H1 (cell line): ENCODE measurements around the gene DAGLA. TPM values are rescaled to one million over a fixed set of nuclear protein-coding genes. Genes with fewer than 3 reads are reported as not detected.

Source experiments
- CTCF ChIA-PET: fragments of 300-600 bp; sonication (Branson Sonifier 250); formaldehyde crosslinking; loops from one replicate; lab custom pipeline; 2021; ENCODE audit not compliant: partially characterized antibody; lab: Charles Lee
- POLR2A ChIA-PET: fragments of 300-600 bp; sonication (Branson Sonifier 250); formaldehyde crosslinking; loops from one replicate; lab custom pipeline; 2021; ENCODE audit warnings: inconsistent platforms; ENCODE audit not compliant: partially characterized antibody; lab: Charles Lee
- DNase-seq, 2 experiments: peaks; one replicate each; pipeline versions ENCODE4 v3.0.0 to v3.0.0-alpha.2; 2010 to 2022; ENCODE audit warnings: low spot score in 2 of 2, low read depth in 1 of 2, mixed read lengths in 1 of 2
- FAIRE-seq: peaks from 2 replicates; lab custom pipeline; 2011; peaks lifted over from hg19 to GRCh38; lab: Jason Lieb, UNC
- H2AFZ ChIP-seq: 2 replicates; pipeline ENCODE4 v1.8.1; 2012; ENCODE audit warnings: low read length, inconsistent platforms
- H2AK5ac ChIP-seq: 2 replicates; pipeline ENCODE4 v1.6.1; 2013; ENCODE audit warnings: low read depth, low read length
- H2BK120ac ChIP-seq: replicated peaks from 2 replicates; pipeline ENCODE3; 2013; ENCODE audit warnings: low read depth, low read length, inconsistent platforms
- H2BK12ac ChIP-seq: 2 replicates; pipeline ENCODE4 v1.6.1; 2013; ENCODE audit warnings: low read depth, low read length
- H2BK15ac ChIP-seq: 2 replicates; pipeline ENCODE4 v1.6.1; 2013; ENCODE audit warnings: low read length
- H2BK20ac ChIP-seq: 2 replicates; pipeline ENCODE4 v1.6.1; 2013; ENCODE audit warnings: low read length
- H2BK5ac ChIP-seq: 2 replicates; pipeline ENCODE4 v1.6.1; 2013; ENCODE audit warnings: low read depth, low read length
- H3K14ac ChIP-seq: 2 replicates; pipeline ENCODE4 v1.6.1; 2013; ENCODE audit warnings: inconsistent platforms; ENCODE audit not compliant: insufficient read length
- H3K18ac ChIP-seq: 2 replicates; pipeline ENCODE4 v1.6.1; 2013; ENCODE audit warnings: low read length; ENCODE audit errors: extremely low read depth
- H3K23ac ChIP-seq: 2 replicates; pipeline ENCODE4 v1.6.1; 2013; ENCODE audit warnings: inconsistent platforms; ENCODE audit not compliant: insufficient read length
- H3K23me2 ChIP-seq: 2 replicates; pipeline ENCODE4 v1.6.1; 2013; ENCODE audit warnings: low read depth, low read length
- H3K27ac ChIP-seq: 2 replicates; pipeline ENCODE4 v1.6.1; 2011; ENCODE audit warnings: low read depth, low read length, inconsistent platforms
- H3K27me3 ChIP-seq, 4 experiments: replicated peaks in 1 of 4; 1 replicate in 1 of 4; 2 replicates in 3 of 4; pipeline versions ENCODE4 v1.6.1 to v1.8.1; 2011 to 2013; ENCODE audit warnings: low read length in 3 of 4, mild to moderate bottlenecking in 3 of 4, inconsistent platforms in 2 of 4, mixed read lengths in 2 of 4, moderate library complexity in 1 of 4; ENCODE audit not compliant: control insufficient read depth in 3 of 4, insufficient read depth in 3 of 4; ENCODE audit errors: extremely low read depth in 1 of 4
- H3K36me3 ChIP-seq, 4 experiments: 2 replicates each; pipeline versions ENCODE4 v1.6.1 to v1.8.1; 2011 to 2013; ENCODE audit warnings: mild to moderate bottlenecking in 4 of 4, low read length in 3 of 4, moderate library complexity in 2 of 4, control low read depth in 1 of 4, inconsistent platforms in 1 of 4; ENCODE audit not compliant: insufficient read depth in 4 of 4, control insufficient read depth in 2 of 4
- H3K4ac ChIP-seq: replicated peaks from 2 replicates; pipeline ENCODE3; 2013; ENCODE audit warnings: low read length, low read depth, mixed read lengths, inconsistent platforms; ENCODE audit not compliant: insufficient read length
- H3K4me1 ChIP-seq, 4 experiments: replicated peaks in 1 of 4; 1 replicate in 1 of 4; 2 replicates in 3 of 4; pipeline versions ENCODE4 v1.6.1 to v1.8.1; 2011 to 2013; ENCODE audit warnings: low read length in 3 of 4, inconsistent platforms in 2 of 4, mixed read lengths in 1 of 4; ENCODE audit not compliant: insufficient read depth in 4 of 4, control insufficient read depth in 3 of 4
- H3K4me2 ChIP-seq, 2 experiments: 2 replicates each; pipeline versions ENCODE4 v1.6.1 to v1.8.1; 2011 to 2013; ENCODE audit warnings: low read depth in 2 of 2, low read length in 2 of 2, control low read depth in 1 of 2, inconsistent platforms in 1 of 2, mild to moderate bottlenecking in 1 of 2; ENCODE audit not compliant: insufficient read depth in 1 of 2
- H3K4me3 ChIP-seq, 4 experiments: fragments of 200-600, 300-600 bp in 1 of 4; sonication (generic), shearing (Covaris generic), sonication (Bioruptor Twin) in 1 of 4; 2 replicates each; pipeline versions ENCODE4 v1.5.1 to v1.8.1; 2011 to 2016; ENCODE audit warnings: low read length in 4 of 4, low read depth in 3 of 4, control low read depth in 2 of 4, inconsistent platforms in 2 of 4, mild to moderate bottlenecking in 2 of 4, mixed read lengths in 1 of 4, moderate library complexity in 1 of 4; ENCODE audit not compliant: insufficient read depth in 2 of 4; ENCODE audit errors: extremely low read depth in 1 of 4
- H3K56ac ChIP-seq: replicated peaks from 2 replicates; pipeline ENCODE3; 2013; ENCODE audit warnings: low read depth, mild to moderate bottlenecking, mixed read lengths, low read length, inconsistent platforms; ENCODE audit not compliant: insufficient read length
- H3K79me1 ChIP-seq: 2 replicates; pipeline ENCODE4 v1.6.1; 2013; ENCODE audit warnings: low read depth, low read length, control low read depth
- H3K79me2 ChIP-seq, 2 experiments: 2 replicates each; pipeline versions ENCODE4 v1.6.1 to v1.8.1; 2012 to 2013; ENCODE audit warnings: low read length in 2 of 2, mild to moderate bottlenecking in 2 of 2, inconsistent platforms in 1 of 2; ENCODE audit not compliant: insufficient read depth in 2 of 2, control insufficient read depth in 1 of 2
- H3K9ac ChIP-seq, 4 experiments: replicated peaks in 1 of 4; 1 replicate in 1 of 4; 2 replicates in 3 of 4; pipeline versions ENCODE4 v1.6.1 to v1.8.1; 2011 to 2013; ENCODE audit warnings: low read depth in 3 of 4, low read length in 3 of 4, control low read depth in 2 of 4, mild to moderate bottlenecking in 2 of 4, moderate library complexity in 2 of 4, inconsistent platforms in 1 of 4; ENCODE audit errors: extremely low read depth in 1 of 4
- H3K9me3 ChIP-seq, 2 experiments: 2 replicates each; pipeline versions ENCODE4 v1.6.1 to v1.8.1; 2012 to 2013; ENCODE audit warnings: mild to moderate bottlenecking in 2 of 2, moderate library complexity in 2 of 2, control low read depth in 1 of 2, inconsistent platforms in 1 of 2, low read depth in 1 of 2, low read length in 1 of 2, mixed read lengths in 1 of 2; ENCODE audit not compliant: insufficient read depth in 2 of 2
- H4K20me1 ChIP-seq, 2 experiments: replicated peaks in 1 of 2; 2 replicates each; pipeline versions ENCODE3 to v1.8.1; 2011 to 2013; ENCODE audit warnings: inconsistent platforms in 2 of 2, low read length in 2 of 2, mild to moderate bottlenecking in 1 of 2; ENCODE audit not compliant: insufficient read depth in 2 of 2, control insufficient read depth in 1 of 2
- H4K5ac ChIP-seq: 2 replicates; pipeline ENCODE4 v1.6.1; 2013; ENCODE audit warnings: low read length, low read depth, mixed read lengths, inconsistent platforms; ENCODE audit not compliant: insufficient read length
- H4K8ac ChIP-seq: 2 replicates; pipeline ENCODE4 v1.8.0; 2013; ENCODE audit warnings: mild to moderate bottlenecking, moderate library complexity, low read length, inconsistent platforms; ENCODE audit not compliant: insufficient read depth; ENCODE audit errors: extremely low read depth
- H4K91ac ChIP-seq: replicated peaks from 2 replicates; pipeline ENCODE3; 2013; ENCODE audit warnings: low read length, mixed read lengths, inconsistent platforms; ENCODE audit not compliant: insufficient read length
- ATF3 ChIP-seq: IDR thresholded peaks from 2 replicates; pipeline ENCODE4 v1.6.1; 2011; ENCODE audit warnings: low read depth, mild to moderate bottlenecking, low read length; ENCODE audit not compliant: insufficient read depth
- CBX5 ChIP-seq: fragments of 300-800, 300-1000 bp; sonication (generic); IDR thresholded peaks from 2 replicates; pipeline ENCODE4 v1.7.1; 2016; ENCODE audit warnings: antibody characterized with exemption, low read length, low read depth
- CBX8 ChIP-seq: fragments of 300-800, 300-1000 bp; sonication (generic); IDR thresholded peaks from 2 replicates; pipeline ENCODE4 v1.7.1; 2016; ENCODE audit warnings: low read depth, low read length, borderline replicate concordance
- CHD1 ChIP-seq: IDR thresholded peaks from 2 replicates; pipeline ENCODE4 v1.6.1; 2012; ENCODE audit warnings: low read depth, low read length, improper control_type of control experiment
- CTBP2 ChIP-seq: IDR thresholded peaks from 2 replicates; pipeline ENCODE4 v1.7.0; 2011; ENCODE audit warnings: borderline replicate concordance, mild to moderate bottlenecking, moderate library complexity, mixed read lengths, low read length; ENCODE audit not compliant: insufficient read depth, insufficient read length
- EGR1 ChIP-seq: IDR thresholded peaks from 2 replicates; pipeline ENCODE4 v1.6.1; 2011; ENCODE audit warnings: low read depth, low read length, borderline replicate concordance
- PHF8 ChIP-seq: fragments of 200-600 bp; sonication (generic); conservative IDR thresholded peaks from 2 replicates; pipeline ENCODE4 v1.7.1; 2012; ENCODE audit warnings: low read depth, mild to moderate bottlenecking, inconsistent platforms, low read length, moderate library complexity
- RAD21 ChIP-seq, 2 experiments: IDR thresholded peaks in 1 of 2; conservative IDR thresholded peaks in 1 of 2; 2 replicates each; pipeline ENCODE4 v1.6.1; 2011; ENCODE audit warnings: low read depth in 2 of 2, low read length in 2 of 2, improper control_type of control experiment in 1 of 2, inconsistent platforms in 1 of 2, mild to moderate bottlenecking in 1 of 2, moderate library complexity in 1 of 2
- RBBP5 ChIP-seq: IDR thresholded peaks from 2 replicates; pipeline ENCODE4 v1.7.1; 2012; ENCODE audit warnings: low read depth, mild to moderate bottlenecking, inconsistent platforms, low read length, moderate library complexity, borderline replicate concordance
- SP4 ChIP-seq: IDR thresholded peaks from 2 replicates; pipeline ENCODE4 v1.6.1; 2012; ENCODE audit warnings: low read length, inconsistent platforms
- SRF ChIP-seq: IDR thresholded peaks from 2 replicates; pipeline ENCODE4 v1.6.1; 2011; ENCODE audit warnings: mild to moderate bottlenecking, low read depth, low read length, moderate library complexity
- TAF1 ChIP-seq: IDR thresholded peaks from 2 replicates; pipeline ENCODE4 v1.6.1; 2011; ENCODE audit warnings: mild to moderate bottlenecking, low read depth, low read length
- TBP ChIP-seq: IDR thresholded peaks from 2 replicates; pipeline ENCODE4 v1.6.1; 2011; ENCODE audit warnings: low read depth, low read length, improper control_type of control experiment
- WGBS, 2 experiments: shearing (Covaris generic) in 1 of 2; methylation state at CpG; one replicate each; pipeline versions ENCODE4 v1.1.6 to v1.1.7; 2013 to 2015; ENCODE audit warnings: low lambda C conversion rate in 2 of 2, mixed read lengths in 2 of 2, inconsistent platforms in 1 of 2, low coverage in 1 of 2, missing lambda C conversion rate in 1 of 2; ENCODE audit not compliant: insufficient replicate concordance in 2 of 2, insufficient coverage in 1 of 2, insufficient read length in 1 of 2; ENCODE audit errors: extremely low coverage in 1 of 2, missing lambda C conversion rate in 1 of 2; 5-methylcytosine and 5-hydroxymethylcytosine counted together
- polyA plus RNA-seq, 7 experiments: library from polyadenylated mRNA; depleted of rRNA in 3 of 7; stranded (reverse) in 5 of 7; unstranded in 2 of 7; fragments of >200 nt in 5 of 7; fragments of 200-250 nt in 2 of 7; gene quantifications; 1 replicate in 5 of 7; 2 replicates in 1 of 7; 4 replicates in 1 of 7; pipeline versions ENCODE4 v1.2.1 to v1.2.3, GENCODE V29; 2011 to 2013; ENCODE audit warnings: missing spikeins in 2 of 7, mixed read lengths in 2 of 7
- total RNA-seq: library from RNA; stranded (reverse); fragmentation: NEBNext Ultra II Directional; extraction: Animal tissue kit (Norgen Biotek cat#: 25700); gene quantifications from 2 replicates; pipeline ENCODE4 v1.2.1, GENCODE V29; 2021

DAGLA gene
- total and polyA plus RNA-seq, 2 of the 8 experiments (the other 6 are each of a cell fraction or from before 2014, with no cell fraction given) = 3.6 to 6.6 TPM

- no peak overlapping the region for H3K14ac ChIP-seq
- no peak overlapping the region for H2BK20ac ChIP-seq
- no peak overlapping the region for H3K23ac ChIP-seq
- WGBS, 2 experiments = 63% methylated on average over 5 of the region's 5 CpGs; no CpG with 5 or more reads in 1 of the 2 experiments
- H3K4me2 ChIP-seq = no peak overlapping the region
- no peak overlapping the region for H2BK5ac ChIP-seq
- H3K9me3 ChIP-seq = no peaks in the 10 kb centered on the region
- peaks cover 0 to 36% (median 27%) of the 10 kb centered on the region in 4 experiments; a peak in 6 of 7 replicates for H3K4me1 ChIP-seq
- ChIA-PET CTCF (interaction anchor here (0.8 to 7.9 kb wide), 8 partner anchors 9 to 132 kb away, joined by 3 to 47 read pairs (median 4); no protein-coding TSS in a partner anchor), POLR2A (interaction anchor here (1.0 kb wide), 1 partner anchor 115 kb away, joined by 3 read pairs; no protein-coding TSS in a partner anchor)
- no peak overlapping the region for H2AK5ac ChIP-seq
- H2BK12ac ChIP-seq = no peak overlapping the region
- no peaks in the 10 kb centered on the region for H3K79me2 ChIP-seq
- no peak overlapping the region for H3K18ac ChIP-seq
- no peaks in the 10 kb centered on the region for H3K79me1 ChIP-seq
- no peak overlapping the region for H2BK15ac ChIP-seq
- H3K23me2 ChIP-seq = peaks cover 2% of the 10 kb centered on the region
- FAIRE-seq (no peak), DNase-seq (no peak)
- no peaks in the 10 kb centered on the region for H4K20me1 ChIP-seq
- no peak overlapping the region for H3K9ac ChIP-seq
- H4K8ac ChIP-seq = no peak overlapping the region
- H3K56ac ChIP-seq = no peak overlapping the region
- H4K91ac ChIP-seq = no peak overlapping the region
- no peak overlapping the region for H3K4me3 ChIP-seq
- TF ChIP-seq CHD1 = no peak
- no peak for TF ChIP-seq RAD21 (IDR thresholded peaks at IDR 0.05 in 1 of 2, conservative IDR thresholded peaks at IDR 0.05 in 1 of 2; ENCODE audit: low read depth in 2 of 2, low read length in 2 of 2)
- no peak for TF ChIP-seq CBX8
- no peak for TF ChIP-seq TBP
- TF ChIP-seq TAF1 = no peak
- TF ChIP-seq PHF8 = no peak
- TF ChIP-seq CBX5 = no peak
- no peak for TF ChIP-seq ATF3
- TF ChIP-seq EGR1 = no peak
- no peak for TF ChIP-seq SRF
- TF ChIP-seq SP4 = no peak
- TF ChIP-seq RBBP5 = no peak
- TF ChIP-seq CTBP2 = no peak
- H2AFZ ChIP-seq = no peak overlapping the region
- H3K4ac ChIP-seq = no peak overlapping the region
- H3K27me3 ChIP-seq = no peaks in the 10 kb centered on the region
- no peak overlapping the region for H3K27ac ChIP-seq
- H2BK120ac ChIP-seq = no peak overlapping the region
- no peaks in the 10 kb centered on the region for H3K36me3 ChIP-seq
- no peak overlapping the region for H4K5ac ChIP-seq
Observed at GRCh38 chr11:61713906-61714305, 33.7 kb downstream of the DAGLA start.
